Posterior cingulate gyrus (tissue), 11 donors: ENCODE measurements around the gene INSL4.
A peak's percentile ranks its signal among the peaks of the same experiment; 100 is the strongest.

Source experiments
- DNase-seq, 10 donors: peaks; one replicate each; pipeline versions ENCODE4 v3.0.0 to v3.0.0-alpha.2; 2020 to 2021; ENCODE audit warnings: mixed read lengths in 3 of 10
- intact Hi-C: fragments of 100-400 bp; cut with DNase I; formaldehyde crosslinking; loops from one replicate; pipeline ENCODE4 v1.15.1; 2023

Gene INSL4

DNA sequence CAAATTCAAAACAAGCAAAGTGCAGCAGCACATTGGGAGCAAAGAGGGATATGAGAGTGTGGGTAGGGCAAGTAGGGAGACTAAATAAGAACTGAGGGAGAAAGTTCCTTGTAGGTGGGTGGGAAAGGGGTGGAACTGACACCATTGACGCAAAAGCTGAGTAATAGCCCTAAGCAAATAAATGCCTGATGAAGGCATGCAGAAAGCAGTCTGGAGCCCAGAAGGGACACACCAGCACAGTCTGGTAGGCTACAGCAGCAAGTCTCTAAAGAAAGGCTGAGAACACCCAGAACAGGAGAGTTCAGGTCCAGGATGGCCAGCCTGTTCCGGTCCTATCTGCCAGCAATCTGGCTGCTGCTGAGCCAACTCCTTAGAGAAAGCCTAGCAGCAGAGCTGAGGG is at the start of gene INSL4:
Gene INSL4, plus strand, starts transcription at position 208 of the 400 bp plus-strand sequence. Its CDS starts 105 bp downstream, at position 313.
- peak in 1 of 10 donors; percentile 19 for DNase-seq
- intact Hi-C loops: no loop called here

DNA sequence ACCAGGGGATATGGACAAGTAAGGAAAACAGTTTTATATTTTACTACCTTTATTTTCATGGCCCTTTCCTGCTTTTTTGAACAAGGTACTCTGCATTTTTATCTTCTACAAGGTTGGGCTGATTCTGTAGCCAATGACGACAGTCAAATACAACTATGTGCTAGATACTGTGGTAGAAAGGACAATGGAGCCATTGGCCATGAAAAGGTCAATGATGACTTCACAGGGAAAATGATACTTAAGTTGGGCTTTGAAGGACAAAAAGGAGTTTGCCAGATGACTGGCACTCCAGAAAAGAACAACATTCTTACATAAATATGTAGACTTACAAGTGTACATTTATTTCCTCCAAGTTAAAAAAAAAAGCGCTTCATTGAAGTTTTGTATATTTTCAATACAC is 46.4 kb upstream of the INSL4 start:
- DNase-seq: no peak
- intact Hi-C loops: loop anchor here (5.0 kb wide), 2 partner anchors 258 to 408 kb away; no protein-coding TSS in a partner anchor

- intact Hi-C loops: loop anchor here (5.0 kb wide), 2 partner anchors 257 to 407 kb away; no protein-coding TSS in a partner anchor
- peak in 2 of 10 donors; percentile 64 to 79 for DNase-seq
Measured at GRCh38 chr9:5185220-5185840, 45.9 kb upstream of the INSL4 start, which contains the start of gene INSL6. Gene INSL6, minus strand, starts transcription at chr9:5185639. Its CDS starts 37 bp downstream, at chr9:5185602.

DNA sequence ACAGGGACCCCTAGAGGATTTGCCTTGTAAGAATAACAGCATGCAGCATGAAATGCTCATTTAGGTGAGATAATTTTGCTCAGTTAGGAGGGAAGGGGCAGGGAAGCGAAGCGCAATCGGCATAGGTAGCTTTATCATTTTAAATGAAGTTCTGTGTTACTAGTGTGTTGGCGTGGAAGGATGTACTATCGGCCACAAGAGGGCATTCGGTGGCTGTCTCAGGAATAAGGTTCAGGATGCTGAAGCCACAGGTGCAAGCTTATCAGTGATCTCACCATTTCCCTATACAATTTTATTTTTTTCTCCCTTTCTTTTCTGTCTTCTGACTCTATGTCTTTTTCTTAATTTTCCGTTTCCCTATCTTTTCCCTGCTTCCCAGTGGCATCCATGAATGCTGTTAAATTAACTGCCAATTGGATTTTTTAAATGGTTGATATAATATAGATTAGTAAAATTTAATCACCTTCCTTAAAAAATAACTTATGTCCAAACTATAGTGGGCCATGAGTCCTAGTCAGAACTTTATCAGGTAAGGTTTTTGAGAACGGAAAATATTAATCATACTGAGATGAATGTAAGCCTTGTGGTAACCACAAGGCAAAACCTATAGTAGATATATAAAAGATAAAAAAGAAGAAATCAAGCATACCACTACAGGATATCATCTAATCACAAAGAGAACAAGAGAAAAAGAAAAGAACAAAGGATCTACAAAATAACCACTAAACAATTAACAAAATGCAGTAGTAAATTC is 44.6 kb upstream of the INSL4 start:
- intact Hi-C loops: loop anchor here (5.0 kb wide), 2 partner anchors 256 to 406 kb away; no protein-coding TSS in a partner anchor
- peak in 7 of 10 donors; percentile 7 to 87 (median 42) for DNase-seq

DNA sequence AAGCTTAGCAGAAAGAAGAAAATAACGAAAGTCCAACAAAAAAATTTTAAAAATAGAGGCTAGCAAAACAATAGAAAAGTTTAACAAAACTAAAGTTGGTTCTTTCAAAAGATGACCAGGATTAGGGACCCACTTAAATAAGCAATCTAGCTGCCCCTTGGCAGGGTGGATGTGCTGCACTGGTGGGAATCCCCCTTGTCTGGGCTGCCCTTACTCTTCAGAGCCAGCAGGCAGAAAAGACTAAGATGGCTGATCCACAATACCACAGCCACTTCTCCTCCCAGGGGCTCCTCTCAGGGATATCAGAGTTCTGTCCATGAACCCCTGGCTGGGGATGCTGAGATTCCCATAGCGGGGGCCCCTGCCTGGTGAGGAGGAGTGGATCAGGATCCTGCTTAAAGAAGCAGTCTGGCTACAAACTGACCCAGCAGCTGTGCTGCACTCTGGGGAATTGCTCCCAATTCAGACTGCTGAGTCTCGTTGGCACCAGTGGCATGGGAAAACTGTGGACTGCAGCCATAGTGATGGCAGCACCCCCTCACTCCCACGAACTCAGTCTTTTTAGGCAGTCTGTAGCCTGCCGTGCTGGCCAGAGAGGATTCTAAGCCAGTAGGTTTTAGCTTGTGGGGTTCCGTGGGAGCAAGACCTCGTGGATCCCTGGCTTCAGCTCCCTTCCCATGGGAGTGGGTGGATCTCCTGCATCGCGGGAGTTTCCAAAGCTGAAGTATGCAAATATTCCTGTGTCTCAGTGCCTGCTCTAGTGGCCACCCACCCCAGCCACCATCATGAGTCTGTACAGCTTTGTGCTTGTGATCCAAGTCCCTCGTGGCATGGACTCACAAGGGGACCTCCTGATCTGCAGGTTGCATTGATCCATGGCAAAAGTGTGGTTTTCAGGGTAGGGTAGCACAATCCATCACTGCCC is 42.9 kb upstream of the INSL4 start:
- DNase-seq: peak in 1 of 10 donors; percentile 61
- intact Hi-C loops: loop anchor here (5.0 kb wide), 2 partner anchors 254 to 404 kb away; no protein-coding TSS in a partner anchor

GRCh38 chr9:5191985-5192384 is 39.2 kb upstream of the INSL4 start:
- no peak for DNase-seq
- intact Hi-C loops: no loop called here

DNA sequence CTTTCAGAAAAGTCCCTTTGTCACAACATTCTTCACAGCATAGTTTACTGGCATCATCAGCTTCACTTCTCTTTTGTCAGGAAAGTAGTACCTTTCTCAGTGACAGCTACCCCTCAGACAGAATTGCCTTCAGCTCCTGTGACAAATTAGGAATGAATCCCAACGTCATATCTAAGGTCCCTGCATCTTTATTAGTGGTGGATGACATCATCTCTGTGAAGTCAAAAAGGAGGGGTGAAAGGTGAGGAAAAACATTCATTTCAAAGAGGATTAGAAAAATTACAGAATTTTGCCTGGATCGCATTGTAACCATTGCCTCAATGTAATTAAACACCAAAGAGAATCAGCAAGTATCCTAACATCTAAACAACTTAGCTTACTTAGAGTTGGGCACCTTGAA is 37.9 kb upstream of the INSL4 start:
- intact Hi-C loops: no loop called here
- no peak for DNase-seq

- no peak for DNase-seq
- intact Hi-C loops: no loop called here
Measured at GRCh38 chr9:5195463-5195862, 35.8 kb upstream of the INSL4 start.

- intact Hi-C loops: no loop called here
- DNase-seq: no peak
Measured at GRCh38 chr9:5205071-5205470, 26.1 kb upstream of the INSL4 start.

- DNase-seq: no peak
- intact Hi-C loops: no loop called here
Measured at GRCh38 chr9:5230554-5230953, 665 bp upstream of the INSL4 start.

DNA sequence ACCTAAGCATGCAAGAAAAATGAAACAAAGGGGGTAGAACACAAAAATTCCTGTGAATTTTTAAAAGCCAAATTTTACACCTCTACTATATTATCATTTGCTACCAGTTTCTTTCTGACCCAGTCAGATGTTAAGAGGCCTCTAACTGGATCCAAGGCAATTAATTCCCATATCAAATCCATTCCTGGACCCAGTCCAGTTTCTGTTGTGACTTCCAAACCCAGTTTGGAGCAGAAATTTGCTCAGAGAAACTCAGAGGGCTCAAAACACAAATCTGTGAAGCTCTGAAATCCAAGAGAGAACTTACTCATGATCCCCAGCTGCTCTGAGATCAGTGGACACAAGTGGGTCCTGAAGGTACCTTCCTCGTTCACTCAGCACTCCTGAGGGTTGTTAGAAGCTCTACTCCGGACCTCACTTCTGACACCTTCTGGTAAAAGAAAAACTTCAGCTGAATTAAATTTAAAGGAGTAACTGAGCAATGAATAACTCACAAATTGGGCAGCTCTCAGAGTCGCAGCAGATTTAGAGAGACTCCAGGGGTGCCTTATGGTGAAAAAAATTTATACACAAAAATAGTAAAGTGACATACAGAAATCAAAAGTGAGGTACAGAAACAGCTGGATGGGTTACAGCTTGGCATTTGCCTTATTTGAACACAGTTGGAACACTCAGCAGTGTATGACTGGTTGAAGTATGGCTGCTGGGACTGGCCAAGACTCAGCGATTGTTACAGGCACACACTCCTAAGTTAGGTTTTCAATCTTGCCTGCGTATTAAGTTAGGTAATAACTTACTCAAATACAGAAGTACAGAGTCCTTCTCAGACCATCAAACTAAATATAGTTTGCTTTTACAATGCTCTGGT is 32.4 kb downstream of the INSL4 start:
- intact Hi-C loops: no loop called here

DNA sequence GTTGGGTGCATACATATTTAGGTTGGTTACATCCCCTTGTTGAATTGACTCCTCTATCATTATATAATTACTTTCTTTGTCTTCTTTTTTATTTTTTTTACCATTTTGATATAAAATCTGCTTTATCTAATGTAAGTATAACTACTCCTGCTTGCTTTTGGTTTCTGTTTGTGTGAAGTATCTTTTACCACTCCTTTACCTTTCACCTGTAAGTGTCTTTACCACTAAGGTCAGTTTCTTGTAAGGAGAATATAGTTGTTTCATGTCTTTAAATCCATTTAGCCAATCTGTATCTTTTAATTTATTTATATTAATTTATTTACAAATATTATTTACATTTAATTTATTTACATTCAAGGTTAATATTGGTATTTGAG is 33.0 kb downstream of the INSL4 start:
- intact Hi-C loops: no loop called here
- no peak for DNase-seq

More for the DNA sequence above, 32.4 kb downstream of the INSL4 start:
- no peak for DNase-seq

- DNase-seq: no peak
- intact Hi-C loops: no loop called here
Measured at GRCh38 chr9:5265939-5266338, 34.7 kb downstream of the INSL4 start.

DNA sequence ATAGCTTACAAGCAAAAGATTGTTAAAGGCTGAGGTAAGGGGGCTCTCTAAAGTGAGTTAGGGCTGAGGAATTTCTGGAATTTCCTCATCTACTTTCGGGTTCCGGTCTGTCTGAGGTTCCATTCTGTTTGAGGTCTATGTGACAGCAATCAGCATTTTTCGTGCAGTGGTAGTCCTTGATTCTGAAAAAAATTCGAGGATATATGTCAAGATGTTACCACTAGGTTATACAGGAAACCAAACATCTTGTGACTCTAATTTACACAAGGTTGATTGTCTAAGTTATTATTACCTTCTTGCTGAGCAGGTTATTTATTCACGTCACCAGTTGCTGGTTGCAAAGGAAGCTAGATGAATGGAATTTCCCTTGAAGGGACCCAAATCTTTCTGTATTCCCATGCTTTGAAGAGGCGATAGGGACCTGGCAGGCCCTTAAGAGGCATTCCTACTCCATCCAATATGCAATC is 38.1 kb downstream of the INSL4 start:
- intact Hi-C loops: no loop called here
- no peak for DNase-seq

DNA sequence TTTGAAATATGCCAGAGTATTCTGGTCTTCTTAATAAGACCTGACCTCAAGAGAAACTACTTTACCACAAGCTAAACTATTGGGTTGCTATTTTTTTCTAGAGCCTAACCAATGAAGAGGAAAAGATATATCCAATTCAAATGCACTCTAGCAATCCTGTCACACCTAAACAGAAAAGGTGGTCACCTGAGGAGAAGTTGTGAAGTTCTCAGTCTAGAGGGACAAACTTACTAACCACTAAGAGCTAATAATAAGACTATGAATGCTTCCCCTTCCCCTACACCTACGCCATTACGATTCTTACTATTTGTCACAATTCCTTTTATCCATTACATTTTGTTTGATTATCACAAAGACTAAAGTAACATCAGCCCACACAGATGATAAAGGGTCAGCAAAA is 43.6 kb downstream of the INSL4 start:
- intact Hi-C loops: no loop called here
- DNase-seq: no peak

GRCh38 chr9:5278486-5278885 is 47.3 kb downstream of the INSL4 start:
- no peak for DNase-seq
- intact Hi-C loops: no loop called here
